HepG2 (cell line): ENCODE measurements around the gene DAZAP1. TPM values are rescaled to one million over a fixed set of nuclear protein-coding genes. Genes with fewer than 3 reads are reported as not detected.

Experiments
- AFF4 ChIP-seq: sonication (generic); formaldehyde crosslinking; IDR thresholded peaks from 2 replicates; pipeline ENCODE4 v1.4.0; 2020; ENCODE audit warnings: missing genetic modification reagents
- BRD4 ChIP-seq: sonication (generic); formaldehyde crosslinking; IDR thresholded peaks from 2 replicates; pipeline ENCODE4 v1.4.0; 2020; ENCODE audit warnings: missing genetic modification reagents
- GPN1 ChIP-seq: sonication (generic); formaldehyde crosslinking; IDR thresholded peaks from 2 replicates; pipeline ENCODE4 v1.5.1; 2020; ENCODE audit warnings: missing genetic modification reagents, borderline replicate concordance
- HNRNPH1 ChIP-seq: fragments of 200-400 bp; formaldehyde crosslinking; optimal IDR thresholded peaks from 2 replicates; pipeline ENCODE3; 2017; ENCODE audit warnings: mild to moderate bottlenecking, low read depth, low read length
- KMT2A ChIP-seq: sonication (generic); formaldehyde crosslinking; IDR thresholded peaks from 2 replicates; pipeline ENCODE4 v1.4.0; 2020; ENCODE audit warnings: missing genetic modification reagents
- NCOA2 ChIP-seq: sonication (generic); formaldehyde crosslinking; IDR thresholded peaks from 2 replicates; pipeline ENCODE4 v1.8.0; 2022; ENCODE audit warnings: inconsistent platforms
- NR1H2 ChIP-seq: sonication (generic); formaldehyde crosslinking; IDR thresholded peaks from 2 replicates; pipeline ENCODE4 v1.8.1; 2022; ENCODE audit warnings: low read depth, missing genetic modification reagents, borderline replicate concordance
- RELA ChIP-seq: sonication (generic); formaldehyde crosslinking; IDR thresholded peaks from 2 replicates; pipeline ENCODE4 v1.4.0; 2020; ENCODE audit warnings: missing genetic modification reagents
- SIN3B ChIP-seq: fragments of 150-350 bp; IDR thresholded peaks from 2 replicates; pipeline ENCODE4 v1.6.1; 2014; ENCODE audit warnings: low read length
- ZBTB7A ChIP-seq: sonication (generic); formaldehyde crosslinking; IDR thresholded peaks from 2 replicates; pipeline ENCODE4 v1.8.0; 2022; ENCODE audit warnings: mild to moderate bottlenecking, missing genetic modification reagents
- ZFY ChIP-seq: sonication (generic); formaldehyde crosslinking; IDR thresholded peaks from 2 replicates; pipeline ENCODE4 v1.4.0; 2020; ENCODE audit warnings: missing genetic modification reagents
- ZNF143 ChIP-seq: sonication (generic); formaldehyde crosslinking; IDR thresholded peaks from 2 replicates; pipeline ENCODE4 v1.4.0; 2020; ENCODE audit warnings: missing genetic modification reagents
- ZNF234 ChIP-seq: sonication (generic); formaldehyde crosslinking; conservative IDR thresholded peaks from 2 replicates; pipeline ENCODE4 v1.5.1; 2020; ENCODE audit warnings: mild to moderate bottlenecking, missing genetic modification reagents
- ZNF441 ChIP-seq: sonication (generic); formaldehyde crosslinking; IDR thresholded peaks from 2 replicates; pipeline ENCODE4 v1.7.0; 2021; ENCODE audit warnings: missing genetic modification reagents, borderline replicate concordance
- ZNF530 ChIP-seq: sonication (generic); formaldehyde crosslinking; IDR thresholded peaks from 2 replicates; pipeline ENCODE4 v1.5.0; 2020; ENCODE audit warnings: low read depth, mild to moderate bottlenecking, missing genetic modification reagents
- ZNF562 ChIP-seq: sonication (generic); formaldehyde crosslinking; IDR thresholded peaks from 2 replicates; pipeline ENCODE4 v1.8.0; 2022; ENCODE audit warnings: missing genetic modification reagents, borderline replicate concordance
- ZNF607 ChIP-seq: sonication (generic); formaldehyde crosslinking; IDR thresholded peaks from 2 replicates; pipeline ENCODE4 v1.5.1; 2020; ENCODE audit warnings: missing genetic modification reagents, mild to moderate bottlenecking, borderline replicate concordance
- ZNF792 ChIP-seq: IDR thresholded peaks from 2 replicates; pipeline ENCODE4 v1.6.1; 2016
- polyA plus RNA-seq, 8 experiments: library from polyadenylated mRNA; depleted of rRNA in 3 of 8; stranded (reverse) in 7 of 8; unstranded in 1 of 8; fragments of >200 nt; fragmentation: Illumina TruSeq in 4 of 8; extraction: Trizol in 4 of 8; gene quantifications; 2 replicates each; pipeline versions ENCODE4 v1.2.1 to v1.2.3, GENCODE V29; 2011 to 2016; ENCODE audit warnings: low read depth in 4 of 8, missing spikeins in 1 of 8, mixed read lengths in 1 of 8; ENCODE audit not compliant: insufficient read depth in 1 of 8
- total RNA-seq, 5 experiments: library from RNA; depleted of rRNA; stranded (reverse); fragments of >200 nt; fragmentation: Illumina TruSeq; extraction: Trizol; gene quantifications; 2 replicates each; pipeline ENCODE4 v1.2.3, GENCODE V29; 2016; ENCODE audit warnings: low read depth in 1 of 5
- TF ChIP-seq, protein P1 (sequence below): sonication (generic); formaldehyde crosslinking; IDR thresholded peaks from 2 replicates; pipeline ENCODE4 v1.4.0; 2020; ENCODE audit warnings: missing genetic modification reagents
- TF ChIP-seq, protein P2 (sequence below): sonication (generic); formaldehyde crosslinking; IDR thresholded peaks from 2 replicates; pipeline ENCODE4 v1.5.0; 2020; ENCODE audit warnings: mild to moderate bottlenecking, missing genetic modification reagents
- TF ChIP-seq, protein P3 (sequence below): sonication (generic); formaldehyde crosslinking; conservative IDR thresholded peaks from 2 replicates; pipeline ENCODE4 v1.4.0; 2020; ENCODE audit warnings: missing genetic modification reagents

The DAZAP1 gene
- total and polyA plus RNA-seq, 2 of the 13 experiments (the other 11 are each of a cell fraction or from before 2014, with no cell fraction given), result 63.3 to 79.2 TPM

DNA sequence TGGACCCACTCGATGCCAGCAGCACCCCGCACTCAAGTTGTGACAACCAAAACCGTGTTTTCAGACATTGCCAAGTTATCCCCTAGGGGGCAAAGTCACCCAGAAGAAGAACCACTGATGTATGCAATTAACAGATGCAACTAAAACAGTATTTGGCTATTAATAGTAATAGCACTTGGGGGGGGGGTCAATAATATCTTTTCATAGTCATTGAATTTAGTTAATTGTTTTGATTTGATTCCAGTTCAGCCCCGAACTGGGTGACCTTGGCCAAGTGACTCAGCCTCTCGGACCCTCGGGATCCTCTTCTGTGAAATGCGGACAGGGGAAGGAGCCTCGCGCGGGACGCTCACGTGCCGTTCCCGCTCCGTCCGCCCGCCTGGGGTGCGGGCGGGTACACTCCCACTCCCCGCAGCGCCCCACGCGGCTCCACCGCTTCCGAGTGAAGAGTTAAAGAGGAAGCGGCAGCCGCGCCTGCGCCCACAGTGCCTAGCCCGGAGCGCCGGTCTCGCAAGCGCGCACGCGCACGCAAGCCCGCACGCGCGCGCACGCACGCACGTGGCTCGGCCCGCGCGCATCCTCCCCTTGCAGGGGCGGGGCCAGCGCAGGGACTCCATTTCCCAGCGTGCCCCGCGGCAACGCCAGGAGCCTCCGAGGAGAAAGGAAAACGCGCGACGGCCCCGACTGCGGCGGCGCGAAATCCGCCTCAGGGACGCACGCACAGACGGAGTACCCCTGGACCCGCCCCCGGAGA, 435 bp upstream of the DAZAP1 start (continued):
- TF ChIP-seq ZNF143 (CRISPR knock-in tag) (peak; percentile 91), RELA (CRISPR knock-in tag) (no peak), NCOA2 (CRISPR knock-in tag) (0 out of 2 replicates have a peak, but pooled peaks have one; percentile 8), NR1H2 (CRISPR knock-in tag) (no peak), ZFY (CRISPR knock-in tag) (peak; percentile 32; the same call in 1 of the 2 replicates), SIN3B (no peak), ZBTB7A (CRISPR knock-in tag) (peak; percentile 82; the same call in 1 of the 2 replicates), ZNF441 (CRISPR knock-in tag) (peak; percentile 89), GPN1 (CRISPR knock-in tag) (no peak), ZNF530 (CRISPR knock-in tag) (no peak), ZNF234 (no peak), HNRNPH1 (no peak), BRD4 (CRISPR knock-in tag) (no peak), ZNF562 (CRISPR knock-in tag) (no peak), ZNF607 (CRISPR knock-in tag) (peak; percentile 64), KMT2A (CRISPR knock-in tag) (no peak), AFF4 (no peak), ZNF792 (CRISPR knock-in tag) (no peak)
- TF ChIP-seq, protein P1, sequence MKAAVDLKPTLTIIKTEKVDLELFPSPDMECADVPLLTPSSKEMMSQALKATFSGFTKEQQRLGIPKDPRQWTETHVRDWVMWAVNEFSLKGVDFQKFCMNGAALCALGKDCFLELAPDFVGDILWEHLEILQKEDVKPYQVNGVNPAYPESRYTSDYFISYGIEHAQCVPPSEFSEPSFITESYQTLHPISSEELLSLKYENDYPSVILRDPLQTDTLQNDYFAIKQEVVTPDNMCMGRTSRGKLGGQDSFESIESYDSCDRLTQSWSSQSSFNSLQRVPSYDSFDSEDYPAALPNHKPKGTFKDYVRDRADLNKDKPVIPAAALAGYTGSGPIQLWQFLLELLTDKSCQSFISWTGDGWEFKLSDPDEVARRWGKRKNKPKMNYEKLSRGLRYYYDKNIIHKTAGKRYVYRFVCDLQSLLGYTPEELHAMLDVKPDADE (CRISPR knock-in tag), result no peak
- TF ChIP-seq, protein P2, sequence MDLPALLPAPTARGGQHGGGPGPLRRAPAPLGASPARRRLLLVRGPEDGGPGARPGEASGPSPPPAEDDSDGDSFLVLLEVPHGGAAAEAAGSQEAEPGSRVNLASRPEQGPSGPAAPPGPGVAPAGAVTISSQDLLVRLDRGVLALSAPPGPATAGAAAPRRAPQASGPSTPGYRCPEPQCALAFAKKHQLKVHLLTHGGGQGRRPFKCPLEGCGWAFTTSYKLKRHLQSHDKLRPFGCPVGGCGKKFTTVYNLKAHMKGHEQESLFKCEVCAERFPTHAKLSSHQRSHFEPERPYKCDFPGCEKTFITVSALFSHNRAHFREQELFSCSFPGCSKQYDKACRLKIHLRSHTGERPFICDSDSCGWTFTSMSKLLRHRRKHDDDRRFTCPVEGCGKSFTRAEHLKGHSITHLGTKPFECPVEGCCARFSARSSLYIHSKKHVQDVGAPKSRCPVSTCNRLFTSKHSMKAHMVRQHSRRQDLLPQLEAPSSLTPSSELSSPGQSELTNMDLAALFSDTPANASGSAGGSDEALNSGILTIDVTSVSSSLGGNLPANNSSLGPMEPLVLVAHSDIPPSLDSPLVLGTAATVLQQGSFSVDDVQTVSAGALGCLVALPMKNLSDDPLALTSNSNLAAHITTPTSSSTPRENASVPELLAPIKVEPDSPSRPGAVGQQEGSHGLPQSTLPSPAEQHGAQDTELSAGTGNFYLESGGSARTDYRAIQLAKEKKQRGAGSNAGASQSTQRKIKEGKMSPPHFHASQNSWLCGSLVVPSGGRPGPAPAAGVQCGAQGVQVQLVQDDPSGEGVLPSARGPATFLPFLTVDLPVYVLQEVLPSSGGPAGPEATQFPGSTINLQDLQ (CRISPR knock-in tag), result peak; percentile 100
- TF ChIP-seq, protein P3, sequence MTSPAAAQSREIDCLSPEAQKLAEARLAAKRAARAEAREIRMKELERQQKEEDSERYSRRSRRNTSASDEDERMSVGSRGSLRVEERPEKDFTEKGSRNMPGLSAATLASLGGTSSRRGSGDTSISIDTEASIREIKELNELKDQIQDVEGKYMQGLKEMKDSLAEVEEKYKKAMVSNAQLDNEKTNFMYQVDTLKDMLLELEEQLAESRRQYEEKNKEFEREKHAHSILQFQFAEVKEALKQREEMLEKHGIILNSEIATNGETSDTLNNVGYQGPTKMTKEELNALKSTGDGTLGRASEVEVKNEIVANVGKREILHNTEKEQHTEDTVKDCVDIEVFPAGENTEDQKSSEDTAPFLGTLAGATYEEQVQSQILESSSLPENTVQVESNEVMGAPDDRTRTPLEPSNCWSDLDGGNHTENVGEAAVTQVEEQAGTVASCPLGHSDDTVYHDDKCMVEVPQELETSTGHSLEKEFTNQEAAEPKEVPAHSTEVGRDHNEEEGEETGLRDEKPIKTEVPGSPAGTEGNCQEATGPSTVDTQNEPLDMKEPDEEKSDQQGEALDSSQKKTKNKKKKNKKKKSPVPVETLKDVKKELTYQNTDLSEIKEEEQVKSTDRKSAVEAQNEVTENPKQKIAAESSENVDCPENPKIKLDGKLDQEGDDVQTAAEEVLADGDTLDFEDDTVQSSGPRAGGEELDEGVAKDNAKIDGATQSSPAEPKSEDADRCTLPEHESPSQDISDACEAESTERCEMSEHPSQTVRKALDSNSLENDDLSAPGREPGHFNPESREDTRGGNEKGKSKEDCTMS (CRISPR knock-in tag), result no peak
